Measurements from ENCODE around the gene ADGRG4. TPM values are rescaled to one million over a fixed set of nuclear protein-coding genes. Genes with fewer than 3 reads are reported as not detected.

The ADGRG4 gene
- polyA plus RNA-seq, 1 of the 3 experiments (the other 2 are of a cell fraction) = not detected

DNA sequence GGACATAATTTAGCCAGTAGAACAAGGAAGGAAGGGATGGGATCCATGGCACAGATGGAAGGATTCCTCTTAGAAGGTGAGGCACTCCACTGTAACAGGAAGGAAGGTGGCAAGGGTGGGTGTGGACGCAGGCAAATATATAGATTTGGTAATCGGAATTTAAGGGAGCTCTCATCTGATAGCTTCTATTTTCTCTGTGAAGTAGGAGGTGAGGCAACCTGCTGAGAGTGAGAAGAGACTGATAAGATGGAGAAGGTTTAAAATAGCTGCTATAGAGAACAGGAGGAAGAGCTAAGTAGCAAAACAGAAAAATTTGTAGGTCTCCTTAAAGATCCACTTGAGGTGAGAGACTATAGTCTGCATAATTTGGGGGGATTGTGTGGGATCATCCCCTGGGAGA is 125.2 kb downstream of the ADGRG4 start (continued):
- TF ChIP-seq, protein P1, sequence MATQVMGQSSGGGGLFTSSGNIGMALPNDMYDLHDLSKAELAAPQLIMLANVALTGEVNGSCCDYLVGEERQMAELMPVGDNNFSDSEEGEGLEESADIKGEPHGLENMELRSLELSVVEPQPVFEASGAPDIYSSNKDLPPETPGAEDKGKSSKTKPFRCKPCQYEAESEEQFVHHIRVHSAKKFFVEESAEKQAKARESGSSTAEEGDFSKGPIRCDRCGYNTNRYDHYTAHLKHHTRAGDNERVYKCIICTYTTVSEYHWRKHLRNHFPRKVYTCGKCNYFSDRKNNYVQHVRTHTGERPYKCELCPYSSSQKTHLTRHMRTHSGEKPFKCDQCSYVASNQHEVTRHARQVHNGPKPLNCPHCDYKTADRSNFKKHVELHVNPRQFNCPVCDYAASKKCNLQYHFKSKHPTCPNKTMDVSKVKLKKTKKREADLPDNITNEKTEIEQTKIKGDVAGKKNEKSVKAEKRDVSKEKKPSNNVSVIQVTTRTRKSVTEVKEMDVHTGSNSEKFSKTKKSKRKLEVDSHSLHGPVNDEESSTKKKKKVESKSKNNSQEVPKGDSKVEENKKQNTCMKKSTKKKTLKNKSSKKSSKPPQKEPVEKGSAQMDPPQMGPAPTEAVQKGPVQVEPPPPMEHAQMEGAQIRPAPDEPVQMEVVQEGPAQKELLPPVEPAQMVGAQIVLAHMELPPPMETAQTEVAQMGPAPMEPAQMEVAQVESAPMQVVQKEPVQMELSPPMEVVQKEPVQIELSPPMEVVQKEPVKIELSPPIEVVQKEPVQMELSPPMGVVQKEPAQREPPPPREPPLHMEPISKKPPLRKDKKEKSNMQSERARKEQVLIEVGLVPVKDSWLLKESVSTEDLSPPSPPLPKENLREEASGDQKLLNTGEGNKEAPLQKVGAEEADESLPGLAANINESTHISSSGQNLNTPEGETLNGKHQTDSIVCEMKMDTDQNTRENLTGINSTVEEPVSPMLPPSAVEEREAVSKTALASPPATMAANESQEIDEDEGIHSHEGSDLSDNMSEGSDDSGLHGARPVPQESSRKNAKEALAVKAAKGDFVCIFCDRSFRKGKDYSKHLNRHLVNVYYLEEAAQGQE (IDR thresholded peaks at IDR 0.05; ENCODE audit: low read depth, low read length) = no peak
- TF ChIP-seq USF1 (IDR thresholded peaks at IDR 0.05; ENCODE audit: borderline replicate concordance, low read depth) (no peak), SMC3 (IDR thresholded peaks at IDR 0.05; ENCODE audit: low read depth, low read length) (no peak), GABPA (IDR thresholded peaks at IDR 0.05; ENCODE audit: low read depth) (no peak), NRF1 (IDR thresholded peaks at IDR 0.05; ENCODE audit: low read depth, low read length) (no peak)
- TF ChIP-seq, protein P2, sequence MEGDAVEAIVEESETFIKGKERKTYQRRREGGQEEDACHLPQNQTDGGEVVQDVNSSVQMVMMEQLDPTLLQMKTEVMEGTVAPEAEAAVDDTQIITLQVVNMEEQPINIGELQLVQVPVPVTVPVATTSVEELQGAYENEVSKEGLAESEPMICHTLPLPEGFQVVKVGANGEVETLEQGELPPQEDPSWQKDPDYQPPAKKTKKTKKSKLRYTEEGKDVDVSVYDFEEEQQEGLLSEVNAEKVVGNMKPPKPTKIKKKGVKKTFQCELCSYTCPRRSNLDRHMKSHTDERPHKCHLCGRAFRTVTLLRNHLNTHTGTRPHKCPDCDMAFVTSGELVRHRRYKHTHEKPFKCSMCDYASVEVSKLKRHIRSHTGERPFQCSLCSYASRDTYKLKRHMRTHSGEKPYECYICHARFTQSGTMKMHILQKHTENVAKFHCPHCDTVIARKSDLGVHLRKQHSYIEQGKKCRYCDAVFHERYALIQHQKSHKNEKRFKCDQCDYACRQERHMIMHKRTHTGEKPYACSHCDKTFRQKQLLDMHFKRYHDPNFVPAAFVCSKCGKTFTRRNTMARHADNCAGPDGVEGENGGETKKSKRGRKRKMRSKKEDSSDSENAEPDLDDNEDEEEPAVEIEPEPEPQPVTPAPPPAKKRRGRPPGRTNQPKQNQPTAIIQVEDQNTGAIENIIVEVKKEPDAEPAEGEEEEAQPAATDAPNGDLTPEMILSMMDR (IDR thresholded peaks at IDR 0.05) = no peak

- Histone ChIP-seq H3K9me3 (no peaks in the 10 kb centered on the region), H3K79me2 (ENCODE audit: insufficient read depth) (no peaks in the 10 kb centered on the region), H3K4me2 (no peak overlapping the region), H3K27ac (ENCODE audit: low read depth in 2 of 2, low read length in 1 of 2) (no peak overlapping the region), H3K9ac (no peak overlapping the region), H4K20me1 (ENCODE audit: insufficient read depth) (no peaks in the 10 kb centered on the region), H3K4me3 (ENCODE audit: low read depth in 2 of 2, low read length in 1 of 2) (no peak overlapping the region), H3K4me1 (ENCODE audit: control insufficient read depth in 1 of 2, insufficient read depth in 2 of 2, low read depth in 1 of 2, low read length in 1 of 2) (no peaks in the 10 kb centered on the region), H3K27me3 (ENCODE audit: insufficient read depth) (no peaks in the 10 kb centered on the region), H3F3A (replicated peaks; ENCODE audit: insufficient read depth) (no peaks in the 10 kb centered on the region), H3K9me2 (no peaks in the 10 kb centered on the region), H3K36me3 (replicated peaks in 1 of 2; ENCODE audit: control insufficient read depth in 1 of 2, insufficient read depth in 2 of 2, low read length in 1 of 2) (no peaks in the 10 kb centered on the region), H2AFZ (ENCODE audit: low read depth) (no peak overlapping the region)
- WGBS (ENCODE audit: low lambda C conversion rate) = 14% methylated on average over 1 of the region's 1 CpG
- no peak for DNase-seq
- POLR2A ChIA-PET = no interaction called here
- CTCF ChIA-PET = no interaction called here
- TF ChIP-seq EZH2phosphoT487 (IDR thresholded peaks at IDR 0.05; ENCODE audit: borderline replicate concordance, low read depth) (no peak), RCOR1 (IDR thresholded peaks at IDR 0.05; ENCODE audit: low read length) (no peak), SMC3 (IDR thresholded peaks at IDR 0.05; ENCODE audit: low read depth, low read length) (no peak), FOXJ3 (CRISPR knock-in tag; IDR thresholded peaks at IDR 0.05) (no peak), CHD2 (IDR thresholded peaks at IDR 0.05; ENCODE audit: low read length, partially characterized antibody) (no peak), RFX5 (IDR thresholded peaks at IDR 0.05; ENCODE audit: low read length) (no peak), ZBTB33 (IDR thresholded peaks at IDR 0.05; ENCODE audit: borderline replicate concordance, low read depth) (no peak), FOSL2 (IDR thresholded peaks at IDR 0.05; ENCODE audit: borderline replicate concordance, low read depth) (no peak), USF2 (IDR thresholded peaks at IDR 0.05; ENCODE audit: borderline replicate concordance, low read depth, low read length) (no peak), MAX (IDR thresholded peaks at IDR 0.05; ENCODE audit: low read depth) (no peak)
- TF ChIP-seq, protein P1 (IDR thresholded peaks at IDR 0.05; ENCODE audit: low read depth, low read length) = no peak
Measured at GRCh38 chrX:136431625-136432024, 130.9 kb downstream of the ADGRG4 start.

Data from SK-N-SH (cell line).